K562 treated with DMSO at 1 percent for 12 hours (cell line): ENCODE data around the gene RCOR2. TPM values are rescaled to one million over a fixed set of nuclear protein-coding genes. Genes with fewer than 3 reads are reported as not detected.

ENCODE experiments used
- total RNA-seq: library from RNA; unstranded; fragments of 300-600 nt; gene quantifications from 2 replicates; pipeline ENCODE4 v1.2.3, GENCODE V29; 2022; ENCODE audit not compliant: insufficient read depth

The RCOR2 gene
- total RNA-seq: 4.0 and 4.8 TPM in 2 replicates

GRCh38 chr11:63916837-63917691, at the start of gene RCOR2:
Gene RCOR2, minus strand, starts transcription at chr11:63917164. Its CDS starts 708 bp downstream, at chr11:63916456.

GRCh38 chr11:63938479-63939396, 21.8 kb upstream of the RCOR2 start, which contains the start of gene NAA40:
Gene NAA40, plus strand, starts transcription at chr11:63939002. Its CDS starts 95 bp downstream, at chr11:63939097.

Other genes with a start within 250 kb of the RCOR2 start
- 4.5 and 13.2 TPM in 2 replicates for gene ATL3, start 245.8 kb downstream of the RCOR2 start, total RNA-seq
- 169 and 326 TPM in 2 replicates for gene RTN3, start 235.7 kb downstream of the RCOR2 start, total RNA-seq
- gene ZFTA, start 148.4 kb downstream of the RCOR2 start, total RNA-seq: 3.4 and 9.6 TPM in 2 replicates
- gene SPINDOC, start 103.7 kb downstream of the RCOR2 start, total RNA-seq: 43.0 and 45.8 TPM in 2 replicates
- gene MARK2, start 78.1 kb downstream of the RCOR2 start, total RNA-seq: 19.8 and 46.4 TPM in 2 replicates
- gene NAA40, start 21.8 kb upstream of the RCOR2 start, total RNA-seq: 14.9 and 29.3 TPM in 2 replicates
- 917 and 1,301 TPM in 2 replicates for gene COX8A, start 57.5 kb upstream of the RCOR2 start, total RNA-seq
- gene OTUB1, start 69.3 kb upstream of the RCOR2 start, total RNA-seq: 78.6 and 88.4 TPM in 2 replicates
- 0.68 TPM in 1 of 2 replicates, not detected in the other for gene FLRT1, start 118.8 kb upstream of the RCOR2 start, total RNA-seq
- 69.0 and 104 TPM in 2 replicates for gene MACROD1, start 248.9 kb upstream of the RCOR2 start, total RNA-seq